Vagina (tissue), 2 donors: ENCODE data around the gene SLC39A6. TPM values are rescaled to one million over a fixed set of nuclear protein-coding genes. Genes with fewer than 3 reads are reported as not detected.
"Not testable (repeated sequence)": the region's sequence is repeated elsewhere in the genome, so short reads cannot be mapped to it uniquely, and the experiment has no call there.

Experiments
- DNase-seq, 2 donors: peaks; one replicate each; pipeline ENCODE4 v3.0.0-alpha.2; 2017; ENCODE audit errors: extremely low spot score in 2 of 2
- H3K27ac ChIP-seq: fragments of 200-600 bp; sonication (generic); one replicate; pipeline ENCODE4 v1.5.1; 2019
- H3K27me3 ChIP-seq: fragments of 200-600 bp; sonication (generic); one replicate; pipeline ENCODE4 v1.5.1; 2019
- H3K36me3 ChIP-seq, 2 donors: fragments of 200-600 bp; sonication (generic); one replicate each; pipeline ENCODE4 v1.5.1; 2017 to 2019
- H3K4me1 ChIP-seq: fragments of 200-600 bp; sonication (generic); one replicate; pipeline ENCODE4 v1.5.1; 2019
- H3K4me3 ChIP-seq, 2 donors: fragments of 200-600 bp; sonication (generic); 1 replicate in 1 of 2; 2 replicates in 1 of 2; pipeline ENCODE4 v1.5.1; 2016 to 2019
- H3K9me3 ChIP-seq: fragments of 200-600 bp; sonication (generic); one replicate; pipeline ENCODE4 v1.5.1; 2019
- CTCF ChIP-seq, 3 experiments: fragments of 450-650 bp in 2 of 3; fragments of 200-600 bp in 1 of 3; sonication (generic) in 1 of 3; IDR thresholded peaks; one replicate each; pipeline ENCODE4 v1.5.1; 2017 to 2019; ENCODE audit warnings: antibody characterized with exemption in 3 of 3, mild to moderate bottlenecking in 2 of 3, moderate library complexity in 2 of 3
- POLR2A ChIP-seq, 2 donors: fragments of 450-650 bp; IDR thresholded peaks; one replicate each; pipeline ENCODE4 v1.6.1; 2017; ENCODE audit warnings: antibody characterized with exemption in 2 of 2, mild to moderate bottlenecking in 2 of 2, moderate library complexity in 2 of 2
- POLR2AphosphoS5 ChIP-seq, 2 donors: sonication (generic); formaldehyde crosslinking; IDR thresholded peaks; one replicate each; pipeline ENCODE4 v1.9.0; 2017; ENCODE audit warnings: antibody characterized with exemption in 2 of 2, mild to moderate bottlenecking in 2 of 2, low read depth in 1 of 2; ENCODE audit not compliant: insufficient read depth in 1 of 2
- intact Hi-C: fragments of 100-400 bp; cut with DNase I; formaldehyde crosslinking; loops from one replicate; pipeline ENCODE4 v1.15.1; 2023
- total RNA-seq: library from RNA; depleted of rRNA; stranded (reverse); fragments of >200 nt; gene quantifications from one replicate; pipeline ENCODE4 v1.2.3, GENCODE V29; 2016

The SLC39A6 gene
- total RNA-seq, 1 donor from 2014 or later: 39.3 TPM

- Histone ChIP-seq H3K4me1 (no peaks in the 10 kb centered on the region), H3K4me3 (no peak overlapping the region), H3K27ac (no peak overlapping the region), H3K9me3 (no peaks in the 10 kb centered on the region), H3K27me3 (no peaks in the 10 kb centered on the region), H3K36me3 (no peaks in the 10 kb centered on the region)
- DNase-seq: no peak
- no peak for TF ChIP-seq CTCF (IDR thresholded peaks at IDR 0.05)
- intact Hi-C loops: no loop called here
Measured at GRCh38 chr18:36078751-36079529, 50.2 kb downstream of the SLC39A6 start.

GRCh38 chr18:36077764-36078163, 51.4 kb downstream of the SLC39A6 start:
- H3K27ac ChIP-seq, DNase-seq, H3K27me3 ChIP-seq, intact Hi-C loops, H3K36me3 ChIP-seq, H3K4me1 ChIP-seq, H3K9me3 ChIP-seq, H3K4me3 ChIP-seq: not testable (repeated sequence)

- Histone ChIP-seq H3K27ac (no peak overlapping the region), H3K9me3 (no peaks in the 10 kb centered on the region), H3K4me3 (no peak overlapping the region), H3K27me3 (no peaks in the 10 kb centered on the region), H3K4me1 (no peaks in the 10 kb centered on the region), H3K36me3 (no peaks in the 10 kb centered on the region)
- no peak for DNase-seq
- no peak for TF ChIP-seq CTCF (IDR thresholded peaks at IDR 0.05)
- TF ChIP-seq POLR2AphosphoS5 (IDR thresholded peaks at IDR 0.05; ENCODE audit: insufficient read depth in 1 of 2, low read depth in 1 of 2): peak in 1 of 2 donors; percentile 28
- TF ChIP-seq POLR2A (IDR thresholded peaks at IDR 0.05): no peak
- intact Hi-C loops: no loop called here
Measured at GRCh38 chr18:36075862-36076587, 53.1 kb downstream of the SLC39A6 start.

GRCh38 chr18:36074435-36074834, 54.7 kb downstream of the SLC39A6 start:
- TF ChIP-seq POLR2AphosphoS5 (IDR thresholded peaks at IDR 0.05; ENCODE audit: insufficient read depth in 1 of 2, low read depth in 1 of 2): no peak
- TF ChIP-seq POLR2A (IDR thresholded peaks at IDR 0.05): no peak
- no peak for TF ChIP-seq CTCF (IDR thresholded peaks at IDR 0.05)
- H3K9me3 ChIP-seq: no peaks in the 10 kb centered on the region
- no peak overlapping the region for H3K4me3 ChIP-seq
- H3K4me1 ChIP-seq: no peaks in the 10 kb centered on the region
- no peaks in the 10 kb centered on the region for H3K27me3 ChIP-seq
- H3K27ac ChIP-seq: no peak overlapping the region
- DNase-seq: no peak
- H3K36me3 ChIP-seq: no peaks in the 10 kb centered on the region
- intact Hi-C loops: no loop called here

- no peak for TF ChIP-seq POLR2A (IDR thresholded peaks at IDR 0.05)
- Histone ChIP-seq H3K27me3 (no peaks in the 10 kb centered on the region), H3K4me3 (no peak overlapping the region), H3K36me3 (no peaks in the 10 kb centered on the region), H3K27ac (no peak overlapping the region), H3K4me1 (no peaks in the 10 kb centered on the region), H3K9me3 (no peaks in the 10 kb centered on the region)
- DNase-seq: no peak
- intact Hi-C loops: no loop called here
Measured at GRCh38 chr18:36073676-36074075, 55.5 kb downstream of the SLC39A6 start.

- H3K4me1 ChIP-seq, H3K27me3 ChIP-seq, H3K36me3 ChIP-seq, H3K9me3 ChIP-seq, H3K4me3 ChIP-seq, intact Hi-C loops, DNase-seq, H3K27ac ChIP-seq: not testable (repeated sequence)
Measured at GRCh38 chr18:36072406-36072805, 56.7 kb downstream of the SLC39A6 start.
